Mesenchymal stem cell (in vitro differentiated cells and primary cell): ENCODE data around the gene DPEP1.
"Not testable (repeated sequence)": the region's sequence is repeated elsewhere in the genome, so short reads cannot be mapped to it uniquely, and the experiment has no call there.

Experiments used
- DNase-seq: peaks from one replicate; pipeline ENCODE4 v3.0.0-alpha.2; 2013
- H2AFZ ChIP-seq: one replicate; pipeline ENCODE4 v1.6.1; 2013; ENCODE audit warnings: low read depth, mild to moderate bottlenecking, control low read depth, inconsistent platforms, low read length, moderate library complexity
- H2AK5ac ChIP-seq: 2 replicates; pipeline ENCODE4 v1.6.1; 2013; ENCODE audit warnings: low read length, moderate library complexity, mild to moderate bottlenecking, inconsistent platforms; ENCODE audit not compliant: severe bottlenecking
- H2BK120ac ChIP-seq: one replicate; pipeline ENCODE4 v1.6.1; 2013; ENCODE audit warnings: low read depth, mild to moderate bottlenecking, inconsistent platforms, low read length, moderate library complexity
- H2BK12ac ChIP-seq, 2 experiments: one replicate each; pipeline ENCODE4 v1.6.1; 2013; ENCODE audit warnings: inconsistent platforms in 2 of 2, low read length in 2 of 2, mild to moderate bottlenecking in 2 of 2, moderate library complexity in 2 of 2, control low read depth in 1 of 2
- H2BK15ac ChIP-seq: one replicate; pipeline ENCODE4 v1.6.1; 2013; ENCODE audit warnings: mild to moderate bottlenecking, low read depth, inconsistent platforms; ENCODE audit not compliant: poor library complexity, severe bottlenecking
- H2BK5ac ChIP-seq: 2 replicates; pipeline ENCODE4 v1.6.1; 2013; ENCODE audit warnings: low read depth, mild to moderate bottlenecking, low read length, control low read depth, inconsistent platforms; ENCODE audit not compliant: poor library complexity, severe bottlenecking
- H3K14ac ChIP-seq, 2 experiments: one replicate each; pipeline ENCODE4 v1.6.1; 2013; ENCODE audit warnings: inconsistent platforms in 2 of 2, low read length in 2 of 2, control low read depth in 1 of 2, mild to moderate bottlenecking in 1 of 2, moderate library complexity in 1 of 2
- H3K18ac ChIP-seq, 2 experiments: one replicate each; pipeline ENCODE4 v1.6.1; 2013; ENCODE audit warnings: inconsistent platforms in 2 of 2, low read length in 2 of 2, control low read depth in 1 of 2, low read depth in 1 of 2, mild to moderate bottlenecking in 1 of 2
- H3K23ac ChIP-seq, 2 experiments: one replicate each; pipeline ENCODE4 v1.6.1; 2013; ENCODE audit warnings: inconsistent platforms in 2 of 2, low read length in 2 of 2, mild to moderate bottlenecking in 2 of 2, moderate library complexity in 2 of 2, control low read depth in 1 of 2
- H3K27ac ChIP-seq: 2 replicates; pipeline ENCODE4 v1.5.1; 2013; ENCODE audit warnings: mild to moderate bottlenecking, moderate library complexity, low read length, control low read depth, inconsistent platforms; ENCODE audit not compliant: poor library complexity, severe bottlenecking
- H3K27me3 ChIP-seq, 2 experiments: 2 replicates each; pipeline versions ENCODE4 v1.6.1 to v1.7.0; 2013; ENCODE audit warnings: low read length in 2 of 2, mild to moderate bottlenecking in 2 of 2, moderate library complexity in 2 of 2, control low read depth in 1 of 2, inconsistent platforms in 1 of 2; ENCODE audit not compliant: control insufficient read depth in 1 of 2, insufficient read depth in 1 of 2
- H3K36me3 ChIP-seq, 2 experiments: 2 replicates each; pipeline versions ENCODE4 v1.6.1 to v1.7.0; 2013; ENCODE audit warnings: low read length in 2 of 2, control low read depth in 1 of 2, inconsistent platforms in 1 of 2, low read depth in 1 of 2, mild to moderate bottlenecking in 1 of 2; ENCODE audit not compliant: insufficient read depth in 2 of 2, control insufficient read depth in 1 of 2
- H3K4ac ChIP-seq, 2 experiments: one replicate each; pipeline ENCODE4 v1.6.1; 2013; ENCODE audit warnings: inconsistent platforms in 2 of 2, low read length in 2 of 2, mild to moderate bottlenecking in 2 of 2, moderate library complexity in 2 of 2, control low read depth in 1 of 2, low read depth in 1 of 2
- H3K4me1 ChIP-seq: 2 replicates; pipeline ENCODE4 v1.6.1; 2013; ENCODE audit warnings: low read depth, low read length, control low read depth; ENCODE audit not compliant: control insufficient read depth, insufficient read depth
- H3K4me2 ChIP-seq: 2 replicates; pipeline ENCODE4 v1.6.1; 2013; ENCODE audit warnings: low read length, mild to moderate bottlenecking, inconsistent platforms; ENCODE audit not compliant: poor library complexity, severe bottlenecking
- H3K4me3 ChIP-seq, 2 experiments: 2 replicates each; pipeline versions ENCODE4 v1.5.1 to v1.7.0; 2013; ENCODE audit warnings: low read length in 2 of 2, mild to moderate bottlenecking in 2 of 2, control low read depth in 1 of 2, low read depth in 1 of 2; ENCODE audit not compliant: insufficient read depth in 1 of 2
- H3K79me1 ChIP-seq: replicated peaks from 2 replicates; pipeline ENCODE4 v1.6.1; 2013; ENCODE audit warnings: mild to moderate bottlenecking, control low read depth, low read length, inconsistent platforms; ENCODE audit not compliant: poor library complexity, severe bottlenecking
- H3K9ac ChIP-seq: 2 replicates; pipeline ENCODE4 v1.7.0; 2013; ENCODE audit warnings: mild to moderate bottlenecking, low read length, moderate library complexity
- H3K9me3 ChIP-seq: 2 replicates; pipeline ENCODE4 v1.7.0; 2013; ENCODE audit warnings: mild to moderate bottlenecking, low read length; ENCODE audit not compliant: control insufficient read depth
- H4K8ac ChIP-seq: one replicate; pipeline ENCODE4 v1.6.1; 2013; ENCODE audit warnings: inconsistent platforms, mild to moderate bottlenecking, low read length, moderate library complexity
- H4K91ac ChIP-seq: one replicate; pipeline ENCODE4 v1.6.1; 2013; ENCODE audit warnings: mild to moderate bottlenecking, low read length, inconsistent platforms
- WGBS: methylation state at CpG from one replicate; pipeline ENCODE4 v1.1.7; 2013; ENCODE audit warnings: mixed read lengths; 5-methylcytosine and 5-hydroxymethylcytosine counted together

Gene DPEP1

GRCh38 chr16:89570342-89570923 lies 43.0 kb upstream of the DPEP1 start:
- H3K36me3 ChIP-seq, result peaks cover 0 to 5% of the 10 kb centered on the region in 2 experiments
- 89% methylated on average over 25 of the region's 30 CpGs for WGBS

GRCh38 chr16:89570983-89571598 lies 42.4 kb upstream of the DPEP1 start:
- H2BK15ac ChIP-seq, H3K9ac ChIP-seq, H3K4me2 ChIP-seq, H2AFZ ChIP-seq, H3K4me3 ChIP-seq, H3K79me1 ChIP-seq, H3K27ac ChIP-seq, H4K8ac ChIP-seq, H2BK5ac ChIP-seq, H3K36me3 ChIP-seq, H2AK5ac ChIP-seq, H3K18ac ChIP-seq, H3K14ac ChIP-seq, H3K4ac ChIP-seq, H3K23ac ChIP-seq, H2BK12ac ChIP-seq, H3K9me3 ChIP-seq, H2BK120ac ChIP-seq, DNase-seq, H4K91ac ChIP-seq: not testable (repeated sequence)
- peaks cover 25% of the 10 kb centered on the region for H3K4me1 ChIP-seq
- H3K27me3 ChIP-seq, result peaks cover 9 to 50% of the 10 kb centered on the region in 2 experiments
- WGBS, result 96% methylated on average over 34 of the region's 36 CpGs

More at GRCh38 chr16:89570342-89570923, 43.0 kb upstream of the DPEP1 start:
- no peak overlapping the region for H2BK15ac ChIP-seq
- H3K9ac ChIP-seq, result no peak overlapping the region
- no peak overlapping the region for H3K4me3 ChIP-seq
- H3K4me2 ChIP-seq, result no peak overlapping the region
- H3K9me3 ChIP-seq, result no peaks in the 10 kb centered on the region
- H3K14ac ChIP-seq, result no peak overlapping the region
- no peak overlapping the region for H2AK5ac ChIP-seq
- peaks cover 26% of the 10 kb centered on the region for H3K4me1 ChIP-seq
- no peak overlapping the region for H2BK5ac ChIP-seq
- no peak overlapping the region for H2BK12ac ChIP-seq
- no peak overlapping the region for H4K91ac ChIP-seq
- H2BK120ac ChIP-seq, result no peak overlapping the region
- H3K27me3 ChIP-seq, result peaks cover 9 to 47% of the 10 kb centered on the region in 2 experiments
- no peak for DNase-seq
- no peak overlapping the region for H3K4ac ChIP-seq
- no peak overlapping the region for H2AFZ ChIP-seq
- H3K27ac ChIP-seq, result no peak overlapping the region
- H3K18ac ChIP-seq, result no peak overlapping the region
- H3K79me1 ChIP-seq, result no peaks in the 10 kb centered on the region
- no peak overlapping the region for H3K23ac ChIP-seq
- no peak overlapping the region for H4K8ac ChIP-seq

DNA sequence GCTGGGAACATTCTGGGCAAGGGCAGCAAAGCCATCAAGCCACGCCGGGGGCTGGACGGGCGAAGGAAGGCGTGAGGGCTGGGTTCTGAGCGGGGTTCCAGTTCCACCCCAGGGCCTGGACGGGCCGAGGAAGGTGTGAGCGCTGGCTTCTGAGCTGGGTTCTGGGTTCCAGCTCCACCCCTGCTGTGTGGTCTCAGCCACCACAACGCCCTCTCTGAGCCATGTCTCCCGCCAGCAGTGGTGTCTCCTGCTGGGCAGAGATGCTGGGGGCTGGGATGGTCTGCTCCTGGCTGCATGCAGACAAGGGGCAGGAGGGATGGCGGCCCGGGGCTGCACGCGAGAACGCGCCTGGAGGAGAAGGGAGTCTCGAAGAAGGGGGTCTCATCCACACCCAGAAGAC lies 41.8 kb upstream of the DPEP1 start:
- DNase-seq, result no peak
- Histone ChIP-seq H3K27ac (no peak overlapping the region), H2BK15ac (peak overlapping the region; percentile 12), H3K4ac (no peak overlapping the region), H4K8ac (no peak overlapping the region), H3K4me3 (no peak overlapping the region), H3K4me2 (no peak overlapping the region), H3K9ac (no peak overlapping the region), H4K91ac (no peak overlapping the region), H2BK12ac (no peak overlapping the region), H3K9me3 (no peaks in the 10 kb centered on the region), H3K27me3 (peaks cover 9 to 55% of the 10 kb centered on the region in 2 experiments), H3K14ac (no peak overlapping the region), H2BK5ac (no peak overlapping the region), H2BK120ac (no peak overlapping the region), H3K79me1 (no peaks in the 10 kb centered on the region), H3K4me1 (peaks cover 27% of the 10 kb centered on the region), H2AK5ac (no peak overlapping the region), H3K18ac (no peak overlapping the region), H3K23ac (no peak overlapping the region), H2AFZ (no peak overlapping the region), H3K36me3 (peaks cover 0 to 3% of the 10 kb centered on the region in 2 experiments)
- 94% methylated on average over 18 of the region's 18 CpGs for WGBS

- H3K4me2 ChIP-seq, result no peak overlapping the region
- 96% methylated on average over 14 of the region's 14 CpGs for WGBS
- no peak for DNase-seq
Measured at GRCh38 chr16:89572073-89572484, 41.4 kb upstream of the DPEP1 start.

More at GRCh38 chr16:89572073-89572484, 41.4 kb upstream of the DPEP1 start:
- no peaks in the 10 kb centered on the region for H3K79me1 ChIP-seq
- no peak overlapping the region for H2BK5ac ChIP-seq
- H3K27ac ChIP-seq, result no peak overlapping the region
- H3K36me3 ChIP-seq, result peaks cover 0 to 3% of the 10 kb centered on the region in 2 experiments
- H2BK12ac ChIP-seq, result no peak overlapping the region
- H2AFZ ChIP-seq, result no peak overlapping the region
- H3K4ac ChIP-seq, result no peak overlapping the region
- no peak overlapping the region for H4K91ac ChIP-seq
- no peak overlapping the region for H2BK15ac ChIP-seq
- peaks cover 9 to 59% of the 10 kb centered on the region in 2 experiments for H3K27me3 ChIP-seq
- no peaks in the 10 kb centered on the region for H3K9me3 ChIP-seq
- H3K18ac ChIP-seq, result no peak overlapping the region
- no peak overlapping the region for H3K23ac ChIP-seq
- no peak overlapping the region for H3K14ac ChIP-seq
- H3K9ac ChIP-seq, result no peak overlapping the region
- no peak overlapping the region for H2BK120ac ChIP-seq
- no peak overlapping the region for H4K8ac ChIP-seq
- peaks cover 28% of the 10 kb centered on the region for H3K4me1 ChIP-seq
- no peak overlapping the region for H3K4me3 ChIP-seq
- H2AK5ac ChIP-seq, result no peak overlapping the region
